Hippocampal formation (tissue), 2 donors: ENCODE data around the gene DHX9.

ENCODE experiments used
- DNase-seq, 2 donors: peaks; one replicate each; lab custom pipeline; 2025; lab: John Stamatoyannopoulos, UW

DHX9 gene

GRCh38 chr1:182839209-182840066 lies at the start of gene DHX9:
Gene DHX9, plus strand, starts transcription at chr1:182839347. Its CDS starts 3,220 bp downstream, at chr1:182842567.
- DNase-seq: peak; percentile 81 to 91

DNA sequence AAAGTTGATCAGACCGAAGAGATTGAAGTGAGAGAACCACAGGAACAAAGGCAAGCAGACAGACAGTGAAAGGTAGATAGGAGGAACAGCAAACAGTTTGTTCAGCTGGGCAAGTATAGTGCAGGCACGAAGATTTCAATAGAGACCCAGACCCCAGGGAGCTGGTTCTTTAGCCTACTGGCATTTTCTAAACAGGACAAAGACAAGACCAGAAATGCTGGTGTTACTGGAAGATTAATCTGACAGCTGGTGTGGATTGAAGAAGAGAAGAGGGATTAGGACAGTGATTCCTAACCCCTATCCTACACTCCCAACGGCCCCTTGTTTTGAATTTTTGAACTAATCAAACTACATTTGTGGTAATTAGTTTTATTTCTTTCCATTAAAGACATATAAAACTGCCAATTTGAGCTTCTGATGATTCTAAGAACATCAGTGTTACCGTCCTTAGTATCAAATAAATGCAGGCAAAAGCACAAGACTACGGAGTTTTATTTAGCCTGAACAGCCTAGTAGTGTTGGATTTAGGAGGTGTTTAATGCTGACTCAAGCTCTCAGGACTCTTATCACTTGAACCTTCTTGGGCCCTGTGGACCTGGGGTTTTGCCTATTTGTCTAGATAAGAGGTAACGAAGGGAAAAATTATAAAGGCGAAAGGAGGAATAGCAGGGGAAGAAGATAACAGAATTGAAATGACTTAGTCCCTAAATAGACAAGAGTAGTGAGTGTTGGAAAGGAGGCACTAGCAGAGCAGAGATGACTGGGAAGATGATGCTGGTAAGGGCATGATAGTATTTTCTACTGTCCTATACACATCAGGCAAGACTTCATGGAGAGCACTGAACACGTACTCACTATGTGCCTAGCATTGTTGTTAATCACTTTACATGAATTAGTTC lies 47.6 kb upstream of the DHX9 start:
- no peak for DNase-seq

- DNase-seq: no peak
These were observed 45.1 kb upstream of the DHX9 start for GRCh38 chr1:182794091-182794490.

DNA sequence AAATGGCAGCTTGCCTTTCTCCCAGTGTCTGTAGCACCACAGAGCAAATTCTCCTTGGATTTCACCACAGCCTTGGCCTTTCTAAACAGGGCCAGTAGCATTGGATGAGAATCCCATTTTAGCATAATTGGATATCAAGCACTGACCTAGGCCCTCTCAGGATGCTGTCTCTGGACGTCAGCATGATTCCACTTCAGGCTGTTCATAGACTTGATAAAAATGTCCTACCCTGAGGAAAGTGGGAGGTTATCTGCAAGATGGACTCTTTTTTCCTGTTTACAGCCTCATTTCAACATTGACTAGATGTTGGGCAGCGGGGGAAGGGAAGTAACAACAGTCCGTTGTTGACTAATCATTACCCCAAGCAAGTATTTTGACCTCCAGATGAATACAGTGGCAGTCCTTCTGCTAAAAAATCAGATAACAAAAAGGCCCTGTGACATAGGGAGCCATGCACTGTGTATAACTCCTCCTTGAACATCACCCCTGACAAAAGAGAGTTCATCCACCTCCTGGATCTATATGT lies 44.4 kb upstream of the DHX9 start:
- DNase-seq: no peak

GRCh38 chr1:182795563-182796228 lies 43.5 kb upstream of the DHX9 start:
- DNase-seq: peak in 1 of 2 donors; percentile 13

DNA sequence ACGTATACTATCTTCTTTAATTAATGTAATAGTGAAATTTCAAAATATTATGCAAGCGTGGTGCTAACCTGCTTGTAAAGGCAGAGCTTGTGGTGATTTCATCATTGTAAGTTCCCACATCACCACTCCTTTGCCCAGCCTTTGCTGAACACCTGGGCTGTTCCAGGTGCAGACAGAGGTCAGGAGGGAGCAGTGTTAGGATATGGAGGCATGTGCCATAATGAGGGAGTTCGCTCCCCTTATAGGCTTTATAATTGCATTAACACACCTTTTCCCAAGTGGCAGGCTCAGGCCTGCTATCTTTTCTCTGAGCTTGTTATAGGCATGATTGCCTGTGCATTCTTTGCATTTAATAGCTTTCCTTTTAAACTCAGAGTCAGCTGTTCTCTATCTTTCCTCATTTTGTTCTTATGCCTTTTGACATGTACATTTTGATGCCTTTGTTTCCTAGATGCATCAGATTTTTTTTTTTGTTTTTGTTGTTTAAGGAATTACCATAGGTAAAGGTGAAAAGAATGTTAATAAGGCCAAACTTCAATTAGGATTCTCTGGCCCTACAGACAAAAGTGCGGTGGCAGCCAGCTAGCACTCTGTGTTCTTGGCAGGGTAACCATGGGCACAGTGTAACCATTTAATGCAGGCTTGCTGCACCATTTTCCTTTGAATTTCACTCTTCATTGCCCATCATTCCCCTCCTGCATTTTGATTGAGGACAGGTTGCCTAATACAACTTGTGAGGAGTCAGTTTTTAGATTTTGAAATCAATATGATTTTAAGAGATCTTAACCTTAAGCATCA lies 36.9 kb upstream of the DHX9 start:
- peak; percentile 16 to 26 for DNase-seq

GRCh38 chr1:182803846-182804245 lies 35.3 kb upstream of the DHX9 start:
- DNase-seq: no peak

DNA sequence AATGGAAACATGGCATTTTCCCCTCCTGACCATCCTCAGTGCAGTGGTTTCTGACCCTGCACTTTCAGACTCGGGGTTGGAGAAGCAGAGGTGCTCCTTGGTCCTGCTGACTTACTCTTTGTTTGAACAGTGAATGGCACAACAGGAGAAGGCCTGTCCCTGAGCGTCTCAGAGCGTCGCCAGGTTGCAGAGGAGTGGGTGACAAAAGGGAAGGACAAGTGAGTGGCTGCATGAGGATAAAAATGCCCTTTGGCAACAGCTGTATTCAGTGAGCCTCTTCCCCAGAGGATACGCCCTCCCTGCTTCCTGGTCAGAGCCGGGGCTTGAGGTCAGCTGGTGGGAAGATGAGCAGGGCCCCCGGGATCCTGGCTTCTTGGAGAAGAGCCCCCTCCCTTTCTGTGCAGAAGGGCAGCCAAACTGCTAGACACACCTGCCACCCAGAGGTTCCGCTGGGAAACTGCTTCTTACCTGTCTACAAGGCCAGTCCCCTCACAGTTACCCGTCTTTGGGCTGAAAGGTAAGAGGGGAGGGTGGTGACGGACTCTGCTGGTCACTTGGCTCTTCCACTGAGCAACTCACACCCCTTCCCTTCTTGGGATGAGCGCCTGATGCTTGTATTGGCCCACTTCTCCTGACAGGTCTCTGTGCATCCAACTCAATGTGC lies 33.0 kb upstream of the DHX9 start:
- no peak for DNase-seq

DNA sequence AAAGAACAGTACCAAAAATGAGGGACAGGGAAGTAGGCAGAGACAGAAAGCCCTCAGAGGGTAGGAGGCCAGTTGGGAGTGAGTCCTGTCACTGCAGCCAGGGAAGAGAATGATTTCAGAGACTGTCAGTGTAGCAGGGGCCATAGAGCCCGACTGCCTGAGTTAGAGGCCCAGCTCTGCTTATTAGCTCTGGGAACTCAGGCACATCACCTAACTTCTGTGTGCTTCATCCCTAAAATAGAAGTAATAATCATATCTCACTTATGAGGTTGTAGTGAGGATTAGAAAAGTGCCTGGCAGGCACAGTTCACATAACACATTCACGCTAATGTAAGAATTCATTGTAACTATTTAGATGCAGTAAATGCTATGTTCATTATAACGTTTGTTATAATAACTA lies 31.2 kb upstream of the DHX9 start:
- no peak for DNase-seq

GRCh38 chr1:182809414-182809957 lies 29.7 kb upstream of the DHX9 start:
- DNase-seq: no peak

GRCh38 chr1:182811975-182812722 lies 27.0 kb upstream of the DHX9 start:
- DNase-seq: no peak

DNA sequence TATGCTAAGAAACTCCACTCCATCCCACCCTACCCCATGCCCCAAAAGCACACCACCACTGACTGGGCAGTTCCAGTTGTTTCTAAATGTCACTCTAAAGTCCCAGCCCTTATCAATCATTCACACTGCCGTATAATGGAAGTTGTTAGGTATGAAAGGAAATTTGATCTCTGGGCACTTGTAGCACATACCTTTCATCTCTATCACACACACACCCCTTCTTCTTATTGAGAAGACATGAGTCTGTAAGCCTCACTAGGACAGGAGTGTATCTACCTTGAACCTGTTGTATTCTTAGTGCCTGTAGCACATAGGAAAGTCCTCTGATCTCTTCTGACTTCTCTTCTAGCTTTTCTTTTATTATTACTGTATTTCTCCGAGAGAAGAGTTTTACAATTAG lies 22.3 kb upstream of the DHX9 start:
- no peak for DNase-seq

- no peak for DNase-seq
These were observed 21.3 kb upstream of the DHX9 start for GRCh38 chr1:182817802-182818201.

DNA sequence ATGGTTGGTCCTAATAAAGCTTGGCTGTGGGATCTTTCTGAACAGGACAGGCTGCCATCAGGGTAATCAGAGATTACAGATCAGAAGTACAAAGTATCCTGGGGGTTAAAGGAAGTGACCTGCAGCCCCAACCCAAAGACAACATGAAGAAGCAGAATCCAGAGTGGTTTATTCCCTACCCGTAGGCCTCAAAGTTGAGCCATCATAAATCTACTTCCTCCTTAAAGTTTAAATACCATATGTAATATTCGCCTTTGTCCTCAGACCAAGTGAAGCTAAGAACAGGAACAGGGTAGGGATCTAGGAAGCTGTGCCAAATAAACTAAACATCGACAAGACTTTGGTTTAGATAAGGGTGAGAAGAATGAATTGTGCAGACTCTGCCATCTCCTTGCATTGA lies 15.9 kb upstream of the DHX9 start:
- DNase-seq: no peak

DNA sequence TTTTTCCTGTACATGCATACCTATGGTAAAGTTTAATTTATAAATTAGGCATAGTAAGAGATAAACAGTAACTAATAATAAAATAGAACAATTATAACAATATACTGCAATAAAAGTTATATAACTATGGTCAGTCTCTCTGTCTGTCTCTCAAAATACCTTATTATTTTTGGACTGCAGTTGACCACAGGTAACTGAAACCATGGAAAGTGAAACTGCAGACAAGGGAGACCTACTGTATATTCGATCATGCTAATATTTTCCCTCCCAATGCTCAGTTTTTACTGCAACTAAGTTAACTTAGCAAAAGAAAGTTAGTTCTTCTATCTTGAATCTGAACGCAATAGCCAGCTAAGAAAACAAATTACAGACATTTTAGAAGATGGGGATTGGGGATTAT lies 12.3 kb upstream of the DHX9 start:
- no peak for DNase-seq

GRCh38 chr1:182829285-182829932 lies 9.7 kb upstream of the DHX9 start:
- DNase-seq: no peak

GRCh38 chr1:182833271-182833670 lies 5.9 kb upstream of the DHX9 start:
- no peak for DNase-seq

DNA sequence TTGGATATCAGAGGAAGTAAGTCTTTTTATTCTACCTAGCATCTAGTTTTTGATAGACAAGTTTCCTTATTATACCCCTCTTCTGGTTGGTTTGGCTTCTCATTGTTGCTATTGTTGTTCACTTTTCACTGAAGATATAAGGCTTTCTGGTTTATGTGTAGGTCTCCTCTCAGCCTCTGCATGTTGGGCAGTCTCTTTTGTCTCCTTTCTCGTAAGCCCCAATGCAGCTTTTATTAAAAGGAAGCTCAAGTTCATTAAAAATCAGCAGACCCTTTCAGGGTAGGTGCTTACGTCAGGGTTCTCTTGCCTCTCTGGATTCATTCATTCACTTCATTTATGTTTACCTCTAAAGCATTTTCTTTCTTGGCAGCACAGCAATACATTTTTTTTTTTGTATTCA lies 4.8 kb upstream of the DHX9 start:
- DNase-seq: no peak

- DNase-seq: no peak
These were observed 3.3 kb upstream of the DHX9 start for GRCh38 chr1:182835806-182836205.
